ENCODE data around the gene GRIP1.

GRIP1 gene

DNA sequence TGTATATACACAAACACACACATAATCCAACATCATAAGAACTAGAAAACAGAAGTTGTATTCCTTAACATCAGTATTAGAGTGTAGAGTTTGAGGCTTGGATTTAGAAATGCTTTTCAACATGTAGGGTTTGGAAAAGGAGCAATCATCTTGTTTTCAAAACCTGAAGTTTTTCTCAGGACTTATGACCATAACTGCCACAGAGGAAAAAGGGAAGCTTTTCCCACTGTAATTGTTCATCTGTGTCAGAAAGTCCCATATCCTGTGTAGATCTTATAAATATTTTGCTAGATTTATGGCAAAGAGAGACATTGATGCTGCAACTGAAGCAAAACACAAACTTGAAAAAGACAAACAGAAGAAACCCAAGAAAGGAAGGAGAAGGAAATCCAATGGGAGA lies 115.7 kb downstream of the GRIP1 start:
- TF ChIP-seq, protein P1, sequence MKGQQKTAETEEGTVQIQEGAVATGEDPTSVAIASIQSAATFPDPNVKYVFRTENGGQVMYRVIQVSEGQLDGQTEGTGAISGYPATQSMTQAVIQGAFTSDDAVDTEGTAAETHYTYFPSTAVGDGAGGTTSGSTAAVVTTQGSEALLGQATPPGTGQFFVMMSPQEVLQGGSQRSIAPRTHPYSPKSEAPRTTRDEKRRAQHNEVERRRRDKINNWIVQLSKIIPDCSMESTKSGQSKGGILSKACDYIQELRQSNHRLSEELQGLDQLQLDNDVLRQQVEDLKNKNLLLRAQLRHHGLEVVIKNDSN (IDR thresholded peaks at IDR 0.05) = no peak
- TF ChIP-seq TCF12 (IDR thresholded peaks at IDR 0.05; ENCODE audit: low read depth) (no peak), NFIC (IDR thresholded peaks at IDR 0.05) (no peak), EGR1 (IDR thresholded peaks at IDR 0.05) (no peak), CREB1 (IDR thresholded peaks at IDR 0.05; ENCODE audit: low read depth) (no peak), TEAD4 (IDR thresholded peaks at IDR 0.05) (no peak), FOXM1 (IDR thresholded peaks at IDR 0.05; ENCODE audit: borderline replicate concordance, low read depth) (no peak), ZBTB7A (IDR thresholded peaks at IDR 0.05; ENCODE audit: low read depth) (no peak)
- TF ChIP-seq, protein P2, sequence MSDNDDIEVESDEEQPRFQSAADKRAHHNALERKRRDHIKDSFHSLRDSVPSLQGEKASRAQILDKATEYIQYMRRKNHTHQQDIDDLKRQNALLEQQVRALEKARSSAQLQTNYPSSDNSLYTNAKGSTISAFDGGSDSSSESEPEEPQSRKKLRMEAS (IDR thresholded peaks at IDR 0.05) = no peak

DNA sequence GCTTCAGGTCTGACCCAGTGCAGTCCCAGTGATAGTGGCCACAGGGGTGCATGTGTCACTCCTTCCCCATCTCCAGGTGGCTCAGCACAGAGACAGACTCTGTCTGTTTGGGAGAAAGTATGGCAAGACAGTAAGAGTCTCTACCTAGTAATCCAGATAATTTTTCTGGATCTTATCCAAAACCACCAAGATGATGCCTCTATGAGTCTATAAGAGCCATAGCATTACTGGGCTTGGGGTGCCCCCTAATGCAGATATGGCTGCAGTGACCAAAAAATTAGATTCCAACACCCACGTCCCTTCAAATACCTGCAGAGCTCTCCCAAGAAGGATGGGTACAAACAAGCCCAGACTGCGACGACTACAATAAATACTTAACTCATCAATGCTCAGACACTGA lies 123.8 kb downstream of the GRIP1 start:
- TF ChIP-seq, protein P1 (IDR thresholded peaks at IDR 0.05) = no peak
- no peak for TF ChIP-seq TAF1 (IDR thresholded peaks at IDR 0.05; ENCODE audit: low read depth)
- TF ChIP-seq CREB1 (IDR thresholded peaks at IDR 0.05; ENCODE audit: low read depth) = no peak
- TF ChIP-seq CEBPB (IDR thresholded peaks at IDR 0.05) = no peak
- TF ChIP-seq TEAD4 (IDR thresholded peaks at IDR 0.05) = no peak
- TF ChIP-seq EP300 (IDR thresholded peaks at IDR 0.05; ENCODE audit: borderline replicate concordance) = no peak
- TF ChIP-seq, protein P2 (IDR thresholded peaks at IDR 0.05) = no peak
- peak; percentile 21 for TF ChIP-seq RAD21 (IDR thresholded peaks at IDR 0.05; ENCODE audit: low read depth)

DNA sequence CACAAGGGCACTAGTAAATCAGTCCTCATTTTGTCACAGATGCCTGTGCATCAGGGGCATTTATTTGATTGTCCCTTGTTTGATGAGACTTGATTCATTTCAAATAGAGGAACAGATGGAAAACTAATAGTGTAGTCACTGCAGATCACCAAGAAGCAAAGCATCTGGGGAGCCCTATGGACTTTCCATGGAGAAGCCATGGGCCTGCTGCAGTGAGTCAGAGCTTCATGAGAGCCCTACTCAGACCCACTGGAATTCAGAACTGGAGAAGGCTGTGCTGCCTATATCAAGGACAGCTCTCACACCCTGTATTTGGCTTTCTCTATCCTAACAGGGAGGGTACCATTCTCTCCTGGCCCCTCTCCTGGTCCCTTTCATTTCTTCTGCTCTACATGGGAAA lies 126.2 kb downstream of the GRIP1 start:
- TF ChIP-seq, protein P1 (IDR thresholded peaks at IDR 0.05) = no peak
- TF ChIP-seq EP300 (IDR thresholded peaks at IDR 0.05; ENCODE audit: borderline replicate concordance) (no peak), TAF1 (IDR thresholded peaks at IDR 0.05; ENCODE audit: low read depth) (no peak), FOXM1 (IDR thresholded peaks at IDR 0.05; ENCODE audit: borderline replicate concordance, low read depth) (no peak)
- TF ChIP-seq, protein P2 (IDR thresholded peaks at IDR 0.05) = no peak

DNA sequence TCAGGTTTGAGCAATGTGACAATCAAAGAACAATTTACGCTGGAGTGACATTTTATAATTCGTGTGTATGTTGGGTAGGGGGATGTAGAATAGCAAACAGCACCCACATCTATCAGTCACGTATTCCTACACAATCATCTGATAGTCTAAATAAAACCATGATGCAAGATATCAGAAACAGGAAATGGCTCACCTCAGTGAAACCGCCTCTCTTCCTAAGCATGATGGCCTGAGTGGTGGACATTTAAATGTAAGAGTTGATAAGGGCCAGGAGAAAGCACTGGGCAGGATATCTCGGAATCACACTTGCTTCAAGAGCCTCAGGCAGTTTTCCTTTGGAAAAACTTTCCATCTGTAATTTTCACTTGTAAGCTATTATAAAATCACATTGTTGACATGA lies 128.2 kb downstream of the GRIP1 start:
- no peak for TF ChIP-seq EP300 (IDR thresholded peaks at IDR 0.05; ENCODE audit: borderline replicate concordance)
- no peak for TF ChIP-seq RAD21 (IDR thresholded peaks at IDR 0.05; ENCODE audit: low read depth)
- TF ChIP-seq, protein P2 (IDR thresholded peaks at IDR 0.05) = no peak
- TF ChIP-seq, protein P3, sequence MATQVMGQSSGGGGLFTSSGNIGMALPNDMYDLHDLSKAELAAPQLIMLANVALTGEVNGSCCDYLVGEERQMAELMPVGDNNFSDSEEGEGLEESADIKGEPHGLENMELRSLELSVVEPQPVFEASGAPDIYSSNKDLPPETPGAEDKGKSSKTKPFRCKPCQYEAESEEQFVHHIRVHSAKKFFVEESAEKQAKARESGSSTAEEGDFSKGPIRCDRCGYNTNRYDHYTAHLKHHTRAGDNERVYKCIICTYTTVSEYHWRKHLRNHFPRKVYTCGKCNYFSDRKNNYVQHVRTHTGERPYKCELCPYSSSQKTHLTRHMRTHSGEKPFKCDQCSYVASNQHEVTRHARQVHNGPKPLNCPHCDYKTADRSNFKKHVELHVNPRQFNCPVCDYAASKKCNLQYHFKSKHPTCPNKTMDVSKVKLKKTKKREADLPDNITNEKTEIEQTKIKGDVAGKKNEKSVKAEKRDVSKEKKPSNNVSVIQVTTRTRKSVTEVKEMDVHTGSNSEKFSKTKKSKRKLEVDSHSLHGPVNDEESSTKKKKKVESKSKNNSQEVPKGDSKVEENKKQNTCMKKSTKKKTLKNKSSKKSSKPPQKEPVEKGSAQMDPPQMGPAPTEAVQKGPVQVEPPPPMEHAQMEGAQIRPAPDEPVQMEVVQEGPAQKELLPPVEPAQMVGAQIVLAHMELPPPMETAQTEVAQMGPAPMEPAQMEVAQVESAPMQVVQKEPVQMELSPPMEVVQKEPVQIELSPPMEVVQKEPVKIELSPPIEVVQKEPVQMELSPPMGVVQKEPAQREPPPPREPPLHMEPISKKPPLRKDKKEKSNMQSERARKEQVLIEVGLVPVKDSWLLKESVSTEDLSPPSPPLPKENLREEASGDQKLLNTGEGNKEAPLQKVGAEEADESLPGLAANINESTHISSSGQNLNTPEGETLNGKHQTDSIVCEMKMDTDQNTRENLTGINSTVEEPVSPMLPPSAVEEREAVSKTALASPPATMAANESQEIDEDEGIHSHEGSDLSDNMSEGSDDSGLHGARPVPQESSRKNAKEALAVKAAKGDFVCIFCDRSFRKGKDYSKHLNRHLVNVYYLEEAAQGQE (IDR thresholded peaks at IDR 0.05; ENCODE audit: low read depth) = no peak
- TF ChIP-seq EGR1 (IDR thresholded peaks at IDR 0.05) = no peak
- TF ChIP-seq YY1 (IDR thresholded peaks at IDR 0.05; ENCODE audit: low read depth) = no peak
- TF ChIP-seq NFIC (IDR thresholded peaks at IDR 0.05) = no peak
- TF ChIP-seq TAF1 (IDR thresholded peaks at IDR 0.05; ENCODE audit: low read depth) = no peak

DNA sequence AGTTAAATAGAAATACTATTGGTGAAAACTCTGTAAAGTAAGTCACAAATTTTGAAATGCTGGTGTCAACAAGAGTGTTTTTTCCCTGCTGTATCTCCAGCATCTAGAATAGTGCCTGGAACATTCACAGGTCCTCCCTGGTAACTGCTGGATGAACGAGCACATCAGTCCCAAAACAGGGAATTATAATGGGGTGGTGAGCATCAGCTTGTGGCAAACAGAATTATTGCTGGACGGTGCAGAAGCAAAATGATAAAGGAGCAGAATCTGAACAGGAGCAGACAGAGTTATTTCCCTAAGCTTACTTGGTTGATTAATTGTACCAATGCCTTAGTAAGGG lies 129.9 kb downstream of the GRIP1 start:
- no peak for TF ChIP-seq TCF12 (IDR thresholded peaks at IDR 0.05; ENCODE audit: low read depth)
- no peak for TF ChIP-seq EGR1 (IDR thresholded peaks at IDR 0.05)
- TF ChIP-seq YY1 (IDR thresholded peaks at IDR 0.05; ENCODE audit: low read depth) = no peak
- no peak for TF ChIP-seq ZBTB7A (IDR thresholded peaks at IDR 0.05; ENCODE audit: low read depth)
- TF ChIP-seq RAD21 (IDR thresholded peaks at IDR 0.05; ENCODE audit: low read depth) = no peak
- TF ChIP-seq, protein P1 (IDR thresholded peaks at IDR 0.05) = no peak
- no peak for TF ChIP-seq TEAD4 (IDR thresholded peaks at IDR 0.05)
- TF ChIP-seq, protein P3 (IDR thresholded peaks at IDR 0.05; ENCODE audit: low read depth) = no peak
- TF ChIP-seq EP300 (IDR thresholded peaks at IDR 0.05; ENCODE audit: borderline replicate concordance) = no peak
- no peak for TF ChIP-seq TAF1 (IDR thresholded peaks at IDR 0.05; ENCODE audit: low read depth)
